Keratinocyte (primary cell): ENCODE data around the gene ADAM12. TPM values are rescaled to one million over a fixed set of nuclear protein-coding genes. Genes with fewer than 3 reads are reported as not detected.

Source experiments
- DNase-seq: peaks from one replicate; pipeline ENCODE4 v3.0.0-alpha.2; 2011; ENCODE audit warnings: low read depth, missing footprints, low spot score
- FAIRE-seq: peaks from 2 replicates; lab custom pipeline; 2011; peaks lifted over from hg19 to GRCh38; lab: Jason Lieb, UNC
- H2AFZ ChIP-seq: 2 replicates; pipeline ENCODE4 v1.6.0; 2012; ENCODE audit warnings: low read length, control low read depth, inconsistent platforms; ENCODE audit not compliant: control insufficient read depth
- H3K27ac ChIP-seq: 2 replicates; pipeline ENCODE4 v1.5.1; 2011; ENCODE audit warnings: low read length; ENCODE audit not compliant: control insufficient read depth, insufficient read depth
- H3K27me3 ChIP-seq: 3 replicates; pipeline ENCODE4 v1.6.0; 2011; ENCODE audit warnings: low read length; ENCODE audit not compliant: control insufficient read depth, insufficient read depth; ENCODE audit errors: extremely low read depth
- H3K36me3 ChIP-seq, 2 experiments: 2 replicates in 1 of 2; 3 replicates in 1 of 2; pipeline ENCODE4 v1.5.1; 2011; ENCODE audit warnings: low read length in 2 of 2, mild to moderate bottlenecking in 1 of 2; ENCODE audit not compliant: control insufficient read depth in 2 of 2, insufficient read depth in 2 of 2; ENCODE audit errors: extremely low read depth in 1 of 2
- H3K4me1 ChIP-seq: 3 replicates; pipeline ENCODE4 v1.5.1; 2011; ENCODE audit warnings: low read length; ENCODE audit not compliant: control insufficient read depth, insufficient read depth; ENCODE audit errors: extremely low read depth
- H3K4me2 ChIP-seq: 3 replicates; pipeline ENCODE4 v1.6.0; 2011; ENCODE audit warnings: low read depth, low read length; ENCODE audit not compliant: control insufficient read depth, insufficient read depth; ENCODE audit errors: extremely low read depth
- H3K4me3 ChIP-seq, 3 experiments: fragments of 200-600 bp in 1 of 3; sonication (generic) in 1 of 3; 2 replicates in 2 of 3; 3 replicates in 1 of 3; pipeline ENCODE4 v1.5.1; 2011 to 2016; ENCODE audit warnings: low read length in 3 of 3, mild to moderate bottlenecking in 3 of 3, control low read depth in 2 of 3, inconsistent platforms in 1 of 3, low read depth in 1 of 3, mixed read lengths in 1 of 3, mixed run types in 1 of 3, moderate library complexity in 1 of 3; ENCODE audit not compliant: control insufficient read depth in 2 of 3, insufficient read depth in 2 of 3; ENCODE audit errors: extremely low read depth in 1 of 3
- H3K79me2 ChIP-seq: 2 replicates; pipeline ENCODE4 v1.6.0; 2012; ENCODE audit warnings: low read length; ENCODE audit not compliant: control insufficient read depth, insufficient read depth
- H3K9ac ChIP-seq: 3 replicates; pipeline ENCODE4 v1.6.0; 2011; ENCODE audit warnings: low read length; ENCODE audit not compliant: control insufficient read depth, insufficient read depth; ENCODE audit errors: extremely low read depth
- H3K9me1 ChIP-seq: 3 replicates; pipeline ENCODE4 v1.6.0; 2011; ENCODE audit warnings: low read length; ENCODE audit not compliant: control insufficient read depth, insufficient read depth; ENCODE audit errors: extremely low read depth
- H3K9me3 ChIP-seq: 2 replicates; pipeline ENCODE4 v1.5.1; 2012; ENCODE audit warnings: low read depth, low read length; ENCODE audit not compliant: control insufficient read depth
- H4K20me1 ChIP-seq: 3 replicates; pipeline ENCODE4 v1.6.0; 2011; ENCODE audit warnings: low read length; ENCODE audit not compliant: control insufficient read depth, insufficient read depth; ENCODE audit errors: extremely low read depth
- CTCF ChIP-seq, 3 experiments: IDR thresholded peaks in 1 of 3; conservative IDR thresholded peaks in 1 of 3; optimal IDR thresholded peaks in 1 of 3; 2 replicates in 2 of 3; 3 replicates in 1 of 3; pipeline versions ENCODE3 to v1.5.1; 2011; ENCODE audit warnings: low read length in 3 of 3, mild to moderate bottlenecking in 3 of 3, moderate library complexity in 2 of 3, control low read depth in 1 of 3, inconsistent platforms in 1 of 3; ENCODE audit not compliant: insufficient read depth in 2 of 3; ENCODE audit errors: extremely low read depth in 1 of 3
- EZH2 ChIP-seq: IDR thresholded peaks from one replicate; pipeline ENCODE4 v1.6.1; 2012; ENCODE audit warnings: inconsistent platforms, mild to moderate bottlenecking, low read length, moderate library complexity
- dilution Hi-C: fragments of 300-500 bp; cut with MboI; formaldehyde crosslinking; loops from one replicate; pipeline ENCODE4 v1.7.0; 2020; ENCODE audit warnings: low sequenced_read_pairs; ENCODE audit not compliant: extremely low pct_ligation_motif_present
- polyA plus RNA-seq, 5 experiments: library from polyadenylated mRNA; depleted of rRNA in 3 of 5; stranded (reverse) in 3 of 5; stranded (forward) in 1 of 5; unstranded in 1 of 5; fragments of >200 nt; gene quantifications; 1 replicate in 1 of 5; 2 replicates in 3 of 5; 3 replicates in 1 of 5; pipeline versions ENCODE4 v1.2.1 to v1.2.3, GENCODE V29; 2011 to 2012; ENCODE audit warnings: missing spikeins in 2 of 5, low read depth in 1 of 5, low replicate concordance in 1 of 5

The ADAM12 gene
- polyA plus RNA-seq, 1 donor (not counting 4 experiments of a cell fraction or from before 2014, with no cell fraction given) = 0.07 TPM

- H3K9me1 ChIP-seq = no peaks in the 10 kb centered on the region
- no peaks in the 10 kb centered on the region for H3K4me1 ChIP-seq
- no peak overlapping the region for H2AFZ ChIP-seq
- no peaks in the 10 kb centered on the region for H4K20me1 ChIP-seq
- no peak for TF ChIP-seq CTCF (optimal IDR thresholded peaks at IDR 0.05 in 1 of 3, IDR thresholded peaks at IDR 0.05 in 1 of 3, conservative IDR thresholded peaks at IDR 0.05 in 1 of 3; ENCODE audit: extremely low read depth in 1 of 3, insufficient read depth in 2 of 3, low read length in 3 of 3)
- no peak for TF ChIP-seq EZH2
- no peaks in the 10 kb centered on the region for H3K36me3 ChIP-seq
- H3K27me3 ChIP-seq = no peaks in the 10 kb centered on the region
- H3K27ac ChIP-seq = no peak overlapping the region
- dilution Hi-C loops = no loop called here
- no peaks in the 10 kb centered on the region for H3K9me3 ChIP-seq
- H3K9ac ChIP-seq = no peak overlapping the region
- H3K4me2 ChIP-seq = no peak overlapping the region
- no peak for FAIRE-seq
- H3K79me2 ChIP-seq = no peaks in the 10 kb centered on the region
- DNase-seq = no peak
- no peak overlapping the region for H3K4me3 ChIP-seq
These were observed 50.9 kb downstream of the ADAM12 start for GRCh38 chr10:126337251-126337810.

GRCh38 chr10:126336801-126337200, 51.5 kb downstream of the ADAM12 start:
- H3K27me3 ChIP-seq = no peaks in the 10 kb centered on the region
- H3K79me2 ChIP-seq = no peaks in the 10 kb centered on the region
- DNase-seq = no peak
- FAIRE-seq = no peak
- no peak overlapping the region for H3K4me2 ChIP-seq
- TF ChIP-seq EZH2 (no peak), CTCF (optimal IDR thresholded peaks at IDR 0.05 in 1 of 3, IDR thresholded peaks at IDR 0.05 in 1 of 3, conservative IDR thresholded peaks at IDR 0.05 in 1 of 3; ENCODE audit: extremely low read depth in 1 of 3, insufficient read depth in 2 of 3, low read length in 3 of 3) (no peak)
- H3K36me3 ChIP-seq = no peaks in the 10 kb centered on the region
- no peak overlapping the region for H3K4me3 ChIP-seq
- H3K9me1 ChIP-seq = no peaks in the 10 kb centered on the region
- H3K9me3 ChIP-seq = no peaks in the 10 kb centered on the region
- H3K4me1 ChIP-seq = no peaks in the 10 kb centered on the region
- H4K20me1 ChIP-seq = no peaks in the 10 kb centered on the region
- H3K27ac ChIP-seq = no peak overlapping the region
- H2AFZ ChIP-seq = no peak overlapping the region
- no peak overlapping the region for H3K9ac ChIP-seq
- dilution Hi-C loops = no loop called here
